Left ventricle myocardium superior (tissue), 1 donor: Measurements from ENCODE around the gene CAPN1. TPM values are rescaled to one million over a fixed set of nuclear protein-coding genes. Genes with fewer than 3 reads are reported as not detected.
A peak's percentile ranks its signal among the peaks of the same experiment; 100 is the strongest.
"Not testable (repeated sequence)": the region's sequence is repeated elsewhere in the genome, so short reads cannot be mapped to it uniquely, and the experiment has no call there.

ENCODE experiments used
- ATAC-seq: fragments of 200-7000 bp; cut with Tn5 transposase; one replicate; pipeline ENCODE4 v1.9.1; 2020; ENCODE audit warnings: mild to moderate bottlenecking, moderate library complexity
- DNase-seq: peaks from one replicate; pipeline ENCODE4 v3.0.0-alpha.2; 2020
- intact Hi-C: fragments of 100-400 bp; cut with micrococcal nuclease; formaldehyde crosslinking; loops from one replicate; pipeline ENCODE4 v1.11.0; 2022
- long read RNA-seq: library from polyadenylated mRNA; unstranded; transcript quantifications from one replicate; pipeline ENCODE4 v2.0.0, GENCODE V29; 2021
- total RNA-seq: library from RNA; stranded (reverse); fragmentation: NEBNext Ultra II Directional; extraction: Animal tissue kit (Norgen Biotek cat#: 25700); gene quantifications from one replicate; pipeline ENCODE4 v1.2.1, GENCODE V29; 2021
- donor health status: DM: no; HTN: yes; CAD: no; lungs with severe emphysema.

Gene CAPN1
- total RNA-seq: 90.1 TPM
- long read RNA-seq, partial matches to known transcripts: 42 of 151 reads
- long read RNA-seq, other reads (novel, unspliced or antisense): 109 of 151 reads

- DNase-seq (peak; percentile 89), ATAC-seq (peak; percentile 85)
- intact Hi-C loops: no loop called here
Measured at GRCh38 chr11:65181569-65182257, at the start of gene CAPN1. CAPN1 (plus strand) TSS chr11:65181928; CDS start chr11:65182702, 774 bp downstream.

- no peak for ATAC-seq
- no peak for DNase-seq
- intact Hi-C loops: no loop called here
Measured at GRCh38 chr11:65132238-65132987, 49.3 kb upstream of the CAPN1 start.

DNA sequence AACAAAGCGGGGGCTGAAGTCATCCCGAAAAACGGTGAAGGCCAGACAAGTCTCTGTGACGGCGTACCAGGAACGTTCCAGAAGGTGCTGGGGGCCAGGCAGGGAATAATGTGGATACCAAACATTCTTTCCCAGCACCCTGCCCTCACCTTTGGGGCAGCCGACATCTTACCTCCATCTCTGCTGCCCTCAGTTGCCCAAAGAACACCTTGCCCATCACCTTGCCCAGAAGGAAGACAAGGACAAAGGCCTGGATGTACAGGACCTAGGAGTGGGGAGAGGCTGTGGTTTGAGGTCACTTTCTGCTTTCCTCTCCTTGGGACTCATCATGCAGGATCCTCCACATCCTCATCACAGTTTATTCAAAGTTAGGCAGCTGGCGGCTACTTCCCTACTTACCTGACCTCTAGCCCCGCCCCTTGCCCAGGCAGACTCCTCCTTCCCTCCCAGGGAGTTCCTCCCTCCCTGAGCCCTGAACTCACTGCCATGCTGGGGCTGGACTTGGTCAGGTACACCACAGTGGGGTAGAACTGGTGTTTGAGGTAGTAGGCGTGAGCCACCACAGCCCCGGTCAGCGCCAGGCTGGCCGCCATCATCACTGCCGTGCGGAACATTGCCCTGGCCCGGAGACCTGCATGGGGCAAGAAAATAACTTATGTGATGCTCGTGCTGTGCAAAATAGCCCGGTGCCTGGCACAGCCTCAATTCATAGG is 48.6 kb upstream of the CAPN1 start:
- DNase-seq (no peak), ATAC-seq (no peak)
- intact Hi-C loops: no loop called here

DNA sequence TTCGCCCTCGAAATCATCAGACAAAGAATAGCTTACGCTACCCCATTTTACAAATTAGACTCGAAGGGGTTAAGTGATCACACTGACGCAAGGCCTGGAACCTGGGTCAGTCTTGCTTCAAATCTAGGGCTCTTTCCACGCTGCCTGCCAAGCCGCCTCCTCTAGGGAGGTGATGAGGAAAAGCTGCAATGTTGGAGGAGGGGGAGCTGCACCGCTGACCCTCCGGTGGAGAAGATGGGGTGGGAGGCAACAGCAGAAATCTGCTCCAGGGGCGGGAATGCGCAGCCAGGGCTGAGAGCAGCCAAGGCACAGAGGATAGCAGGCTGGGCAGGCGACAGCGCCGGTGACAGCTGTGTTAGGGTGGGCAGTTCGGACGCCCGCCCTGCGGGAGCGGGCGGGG is 48.0 kb upstream of the CAPN1 start:
- peak; percentile 64 for DNase-seq
- ATAC-seq: peak; percentile 0
- intact Hi-C loops: no loop called here

DNA sequence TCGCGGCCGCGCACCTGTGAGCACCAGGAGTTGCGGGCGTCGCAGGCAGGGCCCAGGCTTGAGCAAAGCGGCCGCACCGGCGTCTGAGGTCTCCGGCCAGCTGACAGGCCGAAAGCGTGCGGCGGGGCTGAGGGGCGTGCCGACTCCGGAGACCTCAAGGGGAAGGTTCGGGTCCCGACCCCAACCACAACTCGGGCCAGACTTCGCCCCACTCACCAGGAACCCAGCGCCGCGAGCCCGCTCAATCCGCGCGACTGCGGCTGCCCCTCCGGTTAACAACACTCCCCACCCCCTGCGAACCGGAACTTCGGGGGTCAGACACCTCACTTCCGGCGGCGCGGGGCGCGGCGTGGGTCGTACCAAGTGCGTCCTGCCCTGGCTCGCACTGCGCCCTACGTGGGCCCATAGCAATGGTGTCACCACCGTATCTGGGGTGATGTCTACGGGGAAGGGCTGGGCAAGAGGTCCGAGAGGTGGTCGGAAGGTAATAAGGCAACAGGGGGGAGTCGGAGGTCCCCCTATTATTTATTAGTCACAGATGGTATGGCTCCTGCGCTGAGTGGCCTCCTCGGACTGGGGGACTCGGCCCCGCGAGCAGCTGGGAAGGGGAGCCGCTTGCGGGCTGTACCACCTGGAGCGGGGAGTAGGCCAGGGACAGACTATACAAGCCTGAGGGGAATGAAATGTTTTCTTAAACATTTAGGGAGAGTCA is 47.3 kb upstream of the CAPN1 start, which contains the start of gene SYVN1:
Gene SYVN1, minus strand, starts transcription at position 280 of the 712 bp plus-strand sequence. CDS start 918 bp downstream, outside the sequence.
- peak; percentile 95 for DNase-seq
- ATAC-seq: peak; percentile 92
- intact Hi-C loops: no loop called here

DNA sequence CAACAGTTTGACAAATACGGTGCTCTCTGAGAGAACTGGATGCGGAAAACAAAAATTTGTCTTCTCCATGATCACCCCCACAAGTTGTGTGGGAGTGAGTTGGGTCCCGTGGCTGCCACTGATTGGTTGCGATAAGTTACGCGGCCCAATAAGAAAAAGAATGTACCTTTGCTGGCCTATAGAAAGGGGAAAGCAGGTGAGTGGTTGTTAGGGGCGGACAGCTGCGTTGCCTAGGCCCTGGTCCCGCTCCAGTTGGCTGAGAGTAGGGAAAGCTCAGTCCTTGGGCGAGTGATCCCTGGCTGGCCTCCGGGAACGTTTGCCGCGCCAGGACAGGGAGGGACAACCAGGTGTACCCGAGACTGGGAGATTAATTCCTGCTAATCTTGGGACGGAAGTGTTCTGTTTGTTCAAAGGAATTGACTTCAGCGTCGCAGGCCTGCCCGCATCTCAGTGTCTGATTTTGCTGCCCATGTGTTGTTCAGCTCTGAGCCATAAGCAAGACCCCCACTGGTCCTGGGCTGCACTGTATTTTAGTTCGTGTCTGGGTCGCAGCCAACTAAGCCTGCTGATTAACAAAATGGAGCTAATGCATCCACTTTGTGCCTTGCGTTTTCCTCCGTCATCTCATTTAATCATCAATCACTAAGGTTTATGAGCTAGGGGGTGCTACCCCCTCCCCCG is 46.6 kb upstream of the CAPN1 start:
- peak; percentile 92 for DNase-seq
- intact Hi-C loops: no loop called here
- peak; percentile 90 for ATAC-seq

DNA sequence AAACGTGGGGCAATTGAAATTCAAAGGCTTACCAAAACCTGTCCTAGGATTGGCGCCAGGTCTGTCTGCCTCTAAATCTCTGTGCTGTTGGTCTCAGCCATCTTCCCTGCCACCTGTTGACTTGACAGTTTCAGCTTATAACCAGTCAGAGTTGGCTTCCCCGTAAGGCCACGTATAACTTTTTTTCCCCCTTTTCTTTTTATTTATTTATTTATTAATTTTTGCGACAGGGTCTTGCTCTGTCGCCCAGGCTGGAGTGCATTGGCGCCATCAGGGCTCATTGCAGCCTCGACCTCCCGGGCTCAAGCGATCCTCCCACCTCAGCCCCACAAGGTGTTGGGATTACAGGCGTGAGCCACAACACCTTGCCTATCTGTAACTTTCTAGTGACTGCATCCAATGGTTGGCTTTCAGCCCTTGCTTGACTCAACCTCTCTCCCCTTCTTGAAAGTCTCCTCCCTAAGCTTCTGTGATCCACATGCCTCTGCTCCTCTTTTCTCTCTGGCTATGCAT is 46.0 kb upstream of the CAPN1 start:
- ATAC-seq (no peak), DNase-seq (no peak)
- intact Hi-C loops: no loop called here

- DNase-seq: no peak
- intact Hi-C loops: no loop called here
- ATAC-seq: no peak
Measured at GRCh38 chr11:65136515-65137096, 45.1 kb upstream of the CAPN1 start.

DNA sequence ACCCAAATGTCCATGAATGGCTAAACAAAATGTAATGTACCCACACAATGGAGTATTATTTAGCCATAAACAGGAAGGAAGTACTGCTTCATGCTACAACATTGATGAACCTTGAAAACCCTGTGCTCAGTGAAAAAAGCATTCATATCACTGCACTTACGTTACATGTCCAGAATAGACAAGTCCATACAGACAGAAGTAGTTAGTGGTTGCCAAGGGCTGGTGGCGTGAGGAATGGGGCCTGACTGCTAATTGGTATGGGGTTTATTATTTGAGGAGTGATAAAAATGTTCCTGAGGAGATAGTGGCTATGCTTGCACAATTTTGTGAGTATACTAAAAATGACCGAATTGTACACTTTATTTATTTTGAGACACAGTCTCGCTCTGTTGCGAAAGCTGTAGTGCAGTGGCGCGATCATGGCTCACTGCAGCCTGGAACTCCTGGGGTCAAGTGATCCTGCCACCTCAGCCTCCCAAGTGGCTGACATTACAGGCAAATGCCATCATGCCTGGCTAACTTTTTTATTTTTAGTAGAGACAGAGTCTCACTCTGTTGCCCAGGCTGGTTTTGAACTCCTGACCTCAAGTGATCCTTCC is 39.7 kb upstream of the CAPN1 start:
- intact Hi-C loops: no loop called here
- DNase-seq (no peak), ATAC-seq (no peak)

GRCh38 chr11:65147352-65148075 is 34.2 kb upstream of the CAPN1 start:
- ATAC-seq: no peak
- DNase-seq: no peak
- intact Hi-C loops: no loop called here

- intact Hi-C loops: no loop called here
- ATAC-seq (no peak), DNase-seq (no peak)
Measured at GRCh38 chr11:65148657-65149056, 33.1 kb upstream of the CAPN1 start.

DNA sequence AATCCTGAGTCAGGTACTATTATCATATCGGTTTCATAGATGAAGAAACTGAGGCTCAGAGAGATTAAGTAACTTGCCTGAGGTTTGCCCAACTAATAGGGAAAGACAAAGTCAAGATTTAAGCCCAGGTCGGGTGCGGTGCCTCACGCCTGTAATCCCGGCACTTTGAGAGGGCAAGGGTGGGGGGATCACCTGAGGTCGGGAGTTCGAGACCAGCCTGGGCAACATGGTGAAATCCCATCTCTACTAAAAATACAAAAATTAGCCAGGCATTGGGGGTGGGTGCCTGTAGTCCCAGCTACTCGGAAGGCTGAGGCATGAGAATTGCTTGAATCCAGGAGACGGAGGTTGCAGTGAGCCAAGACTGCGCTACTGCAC is 31.6 kb upstream of the CAPN1 start:
- DNase-seq, ATAC-seq, intact Hi-C loops: not testable (repeated sequence)

DNA sequence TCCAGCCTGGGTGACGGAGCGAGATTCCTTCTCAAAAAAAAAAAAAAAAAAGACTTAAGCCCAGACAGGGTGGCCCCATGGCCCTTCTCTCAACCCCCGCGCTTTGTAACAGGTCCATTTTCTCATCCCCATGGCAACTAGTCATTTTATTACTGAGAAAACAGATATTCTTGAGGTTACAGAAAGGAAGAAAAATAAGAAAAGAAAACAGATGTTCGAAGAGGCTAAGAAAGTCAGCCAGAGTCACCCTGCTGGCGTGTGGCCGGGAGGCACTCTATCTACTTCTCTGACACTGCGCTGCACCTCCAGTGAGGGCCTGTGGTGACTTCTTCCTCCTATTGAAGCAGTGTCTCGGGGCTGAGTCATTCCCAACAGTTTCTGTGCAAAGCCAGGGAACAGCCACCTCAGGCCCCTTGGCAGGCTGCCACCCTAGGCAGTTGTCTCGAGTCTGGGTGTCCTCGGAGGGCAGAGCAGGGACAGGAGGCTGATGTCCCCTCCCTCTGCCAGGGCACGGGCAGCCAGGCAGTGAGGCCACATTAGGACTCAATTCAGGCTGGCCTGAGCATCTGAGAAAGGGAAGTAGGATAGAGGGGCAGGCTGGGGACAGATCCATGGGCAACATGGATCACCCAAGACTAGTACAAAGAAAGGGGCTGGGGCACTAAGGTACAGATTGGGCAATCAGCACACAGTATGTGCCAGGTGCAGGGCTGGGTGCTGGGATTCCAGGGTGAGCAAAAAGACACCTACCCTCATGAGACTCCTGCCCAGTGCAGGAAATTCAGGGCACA is 31.0 kb upstream of the CAPN1 start:
- ATAC-seq (peak; percentile 98), DNase-seq (peak; percentile 91)
- intact Hi-C loops: no loop called here

GRCh38 chr11:65151331-65151899 is 30.3 kb upstream of the CAPN1 start:
- no peak for DNase-seq
- intact Hi-C loops: no loop called here
- ATAC-seq: peak; percentile 7

GRCh38 chr11:65152122-65152521 is 29.6 kb upstream of the CAPN1 start:
- intact Hi-C loops: no loop called here
- DNase-seq (no peak), ATAC-seq (no peak)

- ATAC-seq: no peak
- DNase-seq: no peak
- intact Hi-C loops: no loop called here
Measured at GRCh38 chr11:65156256-65156655, 25.5 kb upstream of the CAPN1 start.
